H1 (cell line): Measurements from ENCODE around the gene SLC1A6. TPM values are rescaled to one million over a fixed set of nuclear protein-coding genes. Genes with fewer than 3 reads are reported as not detected.

ENCODE experiments used
- CTCF ChIA-PET: fragments of 300-600 bp; sonication (Branson Sonifier 250); formaldehyde crosslinking; loops from one replicate; lab custom pipeline; 2021; ENCODE audit not compliant: partially characterized antibody; lab: Charles Lee
- POLR2A ChIA-PET: fragments of 300-600 bp; sonication (Branson Sonifier 250); formaldehyde crosslinking; loops from one replicate; lab custom pipeline; 2021; ENCODE audit warnings: inconsistent platforms; ENCODE audit not compliant: partially characterized antibody; lab: Charles Lee
- DNase-seq, 2 experiments: peaks; one replicate each; pipeline versions ENCODE4 v3.0.0 to v3.0.0-alpha.2; 2010 to 2022; ENCODE audit warnings: low spot score in 2 of 2, low read depth in 1 of 2, mixed read lengths in 1 of 2
- FAIRE-seq: peaks from 2 replicates; lab custom pipeline; 2011; peaks lifted over from hg19 to GRCh38; lab: Jason Lieb, UNC
- H2AFZ ChIP-seq: 2 replicates; pipeline ENCODE4 v1.8.1; 2012; ENCODE audit warnings: low read length, inconsistent platforms
- H2AK5ac ChIP-seq: 2 replicates; pipeline ENCODE4 v1.6.1; 2013; ENCODE audit warnings: low read depth, low read length
- H2BK120ac ChIP-seq: replicated peaks from 2 replicates; pipeline ENCODE3; 2013; ENCODE audit warnings: low read depth, low read length, inconsistent platforms
- H2BK12ac ChIP-seq: 2 replicates; pipeline ENCODE4 v1.6.1; 2013; ENCODE audit warnings: low read depth, low read length
- H2BK15ac ChIP-seq: 2 replicates; pipeline ENCODE4 v1.6.1; 2013; ENCODE audit warnings: low read length
- H2BK20ac ChIP-seq: 2 replicates; pipeline ENCODE4 v1.6.1; 2013; ENCODE audit warnings: low read length
- H2BK5ac ChIP-seq: 2 replicates; pipeline ENCODE4 v1.6.1; 2013; ENCODE audit warnings: low read depth, low read length
- H3K14ac ChIP-seq: 2 replicates; pipeline ENCODE4 v1.6.1; 2013; ENCODE audit warnings: inconsistent platforms; ENCODE audit not compliant: insufficient read length
- H3K18ac ChIP-seq: 2 replicates; pipeline ENCODE4 v1.6.1; 2013; ENCODE audit warnings: low read length; ENCODE audit errors: extremely low read depth
- H3K23ac ChIP-seq: 2 replicates; pipeline ENCODE4 v1.6.1; 2013; ENCODE audit warnings: inconsistent platforms; ENCODE audit not compliant: insufficient read length
- H3K23me2 ChIP-seq: 2 replicates; pipeline ENCODE4 v1.6.1; 2013; ENCODE audit warnings: low read depth, low read length
- H3K27ac ChIP-seq: 2 replicates; pipeline ENCODE4 v1.6.1; 2011; ENCODE audit warnings: low read depth, low read length, inconsistent platforms
- H3K27me3 ChIP-seq, 4 experiments: replicated peaks in 1 of 4; 1 replicate in 1 of 4; 2 replicates in 3 of 4; pipeline versions ENCODE4 v1.6.1 to v1.8.1; 2011 to 2013; ENCODE audit warnings: low read length in 3 of 4, mild to moderate bottlenecking in 3 of 4, inconsistent platforms in 2 of 4, mixed read lengths in 2 of 4, moderate library complexity in 1 of 4; ENCODE audit not compliant: control insufficient read depth in 3 of 4, insufficient read depth in 3 of 4; ENCODE audit errors: extremely low read depth in 1 of 4
- H3K36me3 ChIP-seq, 4 experiments: 2 replicates each; pipeline versions ENCODE4 v1.6.1 to v1.8.1; 2011 to 2013; ENCODE audit warnings: mild to moderate bottlenecking in 4 of 4, low read length in 3 of 4, moderate library complexity in 2 of 4, control low read depth in 1 of 4, inconsistent platforms in 1 of 4; ENCODE audit not compliant: insufficient read depth in 4 of 4, control insufficient read depth in 2 of 4
- H3K4ac ChIP-seq: replicated peaks from 2 replicates; pipeline ENCODE3; 2013; ENCODE audit warnings: low read length, low read depth, mixed read lengths, inconsistent platforms; ENCODE audit not compliant: insufficient read length
- H3K4me1 ChIP-seq, 4 experiments: replicated peaks in 1 of 4; 1 replicate in 1 of 4; 2 replicates in 3 of 4; pipeline versions ENCODE4 v1.6.1 to v1.8.1; 2011 to 2013; ENCODE audit warnings: low read length in 3 of 4, inconsistent platforms in 2 of 4, mixed read lengths in 1 of 4; ENCODE audit not compliant: insufficient read depth in 4 of 4, control insufficient read depth in 3 of 4
- H3K4me2 ChIP-seq, 2 experiments: 2 replicates each; pipeline versions ENCODE4 v1.6.1 to v1.8.1; 2011 to 2013; ENCODE audit warnings: low read depth in 2 of 2, low read length in 2 of 2, control low read depth in 1 of 2, inconsistent platforms in 1 of 2, mild to moderate bottlenecking in 1 of 2; ENCODE audit not compliant: insufficient read depth in 1 of 2
- H3K4me3 ChIP-seq, 4 experiments: fragments of 200-600, 300-600 bp in 1 of 4; sonication (generic), shearing (Covaris generic), sonication (Bioruptor Twin) in 1 of 4; 2 replicates each; pipeline versions ENCODE4 v1.5.1 to v1.8.1; 2011 to 2016; ENCODE audit warnings: low read length in 4 of 4, low read depth in 3 of 4, control low read depth in 2 of 4, inconsistent platforms in 2 of 4, mild to moderate bottlenecking in 2 of 4, mixed read lengths in 1 of 4, moderate library complexity in 1 of 4; ENCODE audit not compliant: insufficient read depth in 2 of 4; ENCODE audit errors: extremely low read depth in 1 of 4
- H3K56ac ChIP-seq: replicated peaks from 2 replicates; pipeline ENCODE3; 2013; ENCODE audit warnings: low read depth, mild to moderate bottlenecking, mixed read lengths, low read length, inconsistent platforms; ENCODE audit not compliant: insufficient read length
- H3K79me1 ChIP-seq: 2 replicates; pipeline ENCODE4 v1.6.1; 2013; ENCODE audit warnings: low read depth, low read length, control low read depth
- H3K79me2 ChIP-seq, 2 experiments: 2 replicates each; pipeline versions ENCODE4 v1.6.1 to v1.8.1; 2012 to 2013; ENCODE audit warnings: low read length in 2 of 2, mild to moderate bottlenecking in 2 of 2, inconsistent platforms in 1 of 2; ENCODE audit not compliant: insufficient read depth in 2 of 2, control insufficient read depth in 1 of 2
- H3K9ac ChIP-seq, 4 experiments: replicated peaks in 1 of 4; 1 replicate in 1 of 4; 2 replicates in 3 of 4; pipeline versions ENCODE4 v1.6.1 to v1.8.1; 2011 to 2013; ENCODE audit warnings: low read depth in 3 of 4, low read length in 3 of 4, control low read depth in 2 of 4, mild to moderate bottlenecking in 2 of 4, moderate library complexity in 2 of 4, inconsistent platforms in 1 of 4; ENCODE audit errors: extremely low read depth in 1 of 4
- H3K9me3 ChIP-seq, 2 experiments: 2 replicates each; pipeline versions ENCODE4 v1.6.1 to v1.8.1; 2012 to 2013; ENCODE audit warnings: mild to moderate bottlenecking in 2 of 2, moderate library complexity in 2 of 2, control low read depth in 1 of 2, inconsistent platforms in 1 of 2, low read depth in 1 of 2, low read length in 1 of 2, mixed read lengths in 1 of 2; ENCODE audit not compliant: insufficient read depth in 2 of 2
- H4K20me1 ChIP-seq, 2 experiments: replicated peaks in 1 of 2; 2 replicates each; pipeline versions ENCODE3 to v1.8.1; 2011 to 2013; ENCODE audit warnings: inconsistent platforms in 2 of 2, low read length in 2 of 2, mild to moderate bottlenecking in 1 of 2; ENCODE audit not compliant: insufficient read depth in 2 of 2, control insufficient read depth in 1 of 2
- H4K5ac ChIP-seq: 2 replicates; pipeline ENCODE4 v1.6.1; 2013; ENCODE audit warnings: low read length, low read depth, mixed read lengths, inconsistent platforms; ENCODE audit not compliant: insufficient read length
- H4K8ac ChIP-seq: 2 replicates; pipeline ENCODE4 v1.8.0; 2013; ENCODE audit warnings: mild to moderate bottlenecking, moderate library complexity, low read length, inconsistent platforms; ENCODE audit not compliant: insufficient read depth; ENCODE audit errors: extremely low read depth
- H4K91ac ChIP-seq: replicated peaks from 2 replicates; pipeline ENCODE3; 2013; ENCODE audit warnings: low read length, mixed read lengths, inconsistent platforms; ENCODE audit not compliant: insufficient read length
- BCL11A ChIP-seq, 2 experiments: IDR thresholded peaks; one replicate each; pipeline ENCODE4 v1.6.1; 2011; ENCODE audit warnings: low read depth in 2 of 2, low read length in 2 of 2, mild to moderate bottlenecking in 2 of 2
- CHD1 ChIP-seq: IDR thresholded peaks from 2 replicates; pipeline ENCODE4 v1.6.1; 2012; ENCODE audit warnings: low read depth, low read length, improper control_type of control experiment
- CHD2 ChIP-seq: IDR thresholded peaks from 2 replicates; pipeline ENCODE4 v1.6.1; 2012; ENCODE audit warnings: low read length, improper control_type of control experiment
- EZH2 ChIP-seq: fragments of 200-600 bp; sonication (generic); IDR thresholded peaks from 2 replicates; pipeline ENCODE4 v1.7.1; 2012; ENCODE audit warnings: low read depth, mild to moderate bottlenecking, moderate library complexity, low read length, inconsistent platforms; ENCODE audit not compliant: severe bottlenecking
- MAX ChIP-seq: IDR thresholded peaks from 2 replicates; pipeline ENCODE4 v1.6.1; 2012; ENCODE audit warnings: inconsistent platforms
- POLR2A ChIP-seq, 2 experiments: IDR thresholded peaks; 1 replicate in 1 of 2; 2 replicates in 1 of 2; pipeline ENCODE4 v1.6.1; 2011; ENCODE audit warnings: low read depth in 2 of 2, low read length in 2 of 2, mild to moderate bottlenecking in 2 of 2; ENCODE audit errors: control extremely low read depth in 1 of 2
- POLR2AphosphoS5 ChIP-seq: IDR thresholded peaks from 2 replicates; pipeline ENCODE4 v1.6.1; 2011; ENCODE audit warnings: low read depth, low read length
- RBBP5 ChIP-seq: IDR thresholded peaks from 2 replicates; pipeline ENCODE4 v1.7.1; 2012; ENCODE audit warnings: low read depth, mild to moderate bottlenecking, inconsistent platforms, low read length, moderate library complexity, borderline replicate concordance
- RFX5 ChIP-seq: IDR thresholded peaks from 2 replicates; pipeline ENCODE4 v1.6.1; 2011; ENCODE audit warnings: low read depth, low read length, improper control_type of control experiment, borderline replicate concordance
- SIRT6 ChIP-seq: IDR thresholded peaks from one replicate; pipeline ENCODE4 v1.7.1; 2012; ENCODE audit warnings: low read length, inconsistent platforms
- SIX5 ChIP-seq: IDR thresholded peaks from 2 replicates; pipeline ENCODE4 v1.6.1; 2011; ENCODE audit warnings: mild to moderate bottlenecking, low read depth, low read length
- SP2 ChIP-seq: IDR thresholded peaks from 2 replicates; pipeline ENCODE4 v1.6.1; 2012; ENCODE audit warnings: mild to moderate bottlenecking, low read length, inconsistent platforms
- SP4 ChIP-seq: IDR thresholded peaks from 2 replicates; pipeline ENCODE4 v1.6.1; 2012; ENCODE audit warnings: low read length, inconsistent platforms
- TCF12 ChIP-seq: IDR thresholded peaks from 2 replicates; pipeline ENCODE4 v1.6.1; 2011; ENCODE audit warnings: low read depth, mild to moderate bottlenecking, low read length
- TEAD4 ChIP-seq: IDR thresholded peaks from 2 replicates; pipeline ENCODE4 v1.6.1; 2012; ENCODE audit warnings: low read depth, low read length, inconsistent platforms, mixed read lengths
- WGBS, 2 experiments: shearing (Covaris generic) in 1 of 2; methylation state at CpG; one replicate each; pipeline versions ENCODE4 v1.1.6 to v1.1.7; 2013 to 2015; ENCODE audit warnings: low lambda C conversion rate in 2 of 2, mixed read lengths in 2 of 2, inconsistent platforms in 1 of 2, low coverage in 1 of 2, missing lambda C conversion rate in 1 of 2; ENCODE audit not compliant: insufficient replicate concordance in 2 of 2, insufficient coverage in 1 of 2, insufficient read length in 1 of 2; ENCODE audit errors: extremely low coverage in 1 of 2, missing lambda C conversion rate in 1 of 2; 5-methylcytosine and 5-hydroxymethylcytosine counted together
- polyA plus RNA-seq, 7 experiments: library from polyadenylated mRNA; depleted of rRNA in 3 of 7; stranded (reverse) in 5 of 7; unstranded in 2 of 7; fragments of >200 nt in 5 of 7; fragments of 200-250 nt in 2 of 7; gene quantifications; 1 replicate in 5 of 7; 2 replicates in 1 of 7; 4 replicates in 1 of 7; pipeline versions ENCODE4 v1.2.1 to v1.2.3, GENCODE V29; 2011 to 2013; ENCODE audit warnings: missing spikeins in 2 of 7, mixed read lengths in 2 of 7
- total RNA-seq: library from RNA; stranded (reverse); fragmentation: NEBNext Ultra II Directional; extraction: Animal tissue kit (Norgen Biotek cat#: 25700); gene quantifications from 2 replicates; pipeline ENCODE4 v1.2.1, GENCODE V29; 2021

The SLC1A6 gene
- total and polyA plus RNA-seq, 2 of the 8 experiments (the other 6 are each of a cell fraction or from before 2014, with no cell fraction given), result 14.0 to 26.6 TPM

GRCh38 chr19:14961956-14962685, 17.5 kb downstream of the SLC1A6 start:
- Histone ChIP-seq H3K9me3 (no peaks in the 10 kb centered on the region), H3K4me3 (no peak overlapping the region), H3K4ac (no peak overlapping the region), H3K27ac (no peak overlapping the region), H2BK120ac (no peak overlapping the region), H3K79me1 (no peaks in the 10 kb centered on the region)
- FAIRE-seq, result no peak
- TF ChIP-seq TCF12 (no peak), BCL11A (IDR thresholded peaks at IDR 0.05; ENCODE audit: low read depth in 2 of 2, low read length in 2 of 2) (no peak), POLR2AphosphoS5 (no peak), TEAD4 (no peak), POLR2A (IDR thresholded peaks at IDR 0.05; ENCODE audit: control extremely low read depth in 1 of 2, low read depth in 2 of 2, low read length in 2 of 2) (no peak), SIX5 (no peak), MAX (no peak), CHD2 (no peak), RFX5 (no peak), CHD1 (no peak), SIRT6 (no peak), SP2 (no peak), EZH2 (no peak), RBBP5 (no peak), SP4 (no peak)
- TF ChIP-seq, all 59 proteins: peak for 0
- Histone ChIP-seq H3K56ac (no peak overlapping the region), H3K27me3 (no peaks in the 10 kb centered on the region), H3K23me2 (no peaks in the 10 kb centered on the region), H4K91ac (no peak overlapping the region), H2BK5ac (no peak overlapping the region), H4K5ac (no peak overlapping the region), H2AK5ac (no peak overlapping the region), H3K79me2 (no peaks in the 10 kb centered on the region), H3K14ac (no peak overlapping the region), H3K23ac (no peak overlapping the region), H2BK15ac (no peak overlapping the region), H3K4me2 (no peak overlapping the region), H2BK20ac (no peak overlapping the region), H3K36me3 (peaks cover 0 to 11% (median 0%) of the 10 kb centered on the region in 4 experiments; a peak in 3 of 8 replicates), H3K18ac (no peak overlapping the region), H3K9ac (no peak overlapping the region), H4K20me1 (no peaks in the 10 kb centered on the region), H3K4me1 (no peaks in the 10 kb centered on the region), H2AFZ (no peak overlapping the region), H2BK12ac (no peak overlapping the region), H4K8ac (no peak overlapping the region)
- POLR2A ChIA-PET, result interaction anchor here (1.4 kb wide), 1 partner anchor 15 kb away, joined by 4 read pairs; no protein-coding TSS in a partner anchor
- CTCF ChIA-PET, result interaction anchor here (0.8 to 1.0 kb wide), 2 partner anchors 21 to 26 kb away, joined by 3 read pairs; no protein-coding TSS in a partner anchor
- DNase-seq, result no peak
- 92% methylated on average over 24 of the region's 24 CpGs; no CpG with 5 or more reads in 1 of the 2 experiments for WGBS, 2 experiments
